ENCODE results near the gene SPARC.
A peak's percentile ranks its signal among the peaks of the same experiment; 100 is the strongest.

The SPARC gene

GRCh38 chr5:151677776-151678545 is 8.8 kb downstream of the SPARC start:
- peak; percentile 12 for DNase-seq

- no peak for DNase-seq
Measured at GRCh38 chr5:151676719-151677118, 10.0 kb downstream of the SPARC start.

GRCh38 chr5:151676314-151676712 is 10.4 kb downstream of the SPARC start:
- no peak for DNase-seq

GRCh38 chr5:151675611-151676313 is 11.0 kb downstream of the SPARC start:
- DNase-seq: peak; percentile 28

GRCh38 chr5:151674626-151675610 is 11.8 kb downstream of the SPARC start:
- no peak for DNase-seq

GRCh38 chr5:151673421-151673820 is 13.3 kb downstream of the SPARC start:
- no peak for DNase-seq

GRCh38 chr5:151672516-151672915 is 14.2 kb downstream of the SPARC start:
- peak; percentile 25 for DNase-seq

- DNase-seq: no peak
Measured at GRCh38 chr5:151671950-151672349, 14.8 kb downstream of the SPARC start.

GRCh38 chr5:151670953-151671636 is 15.6 kb downstream of the SPARC start:
- DNase-seq: no peak

- no peak for DNase-seq
Measured at GRCh38 chr5:151670083-151670686, 16.5 kb downstream of the SPARC start.

- no peak for DNase-seq
Measured at GRCh38 chr5:151667083-151667482, 19.6 kb downstream of the SPARC start.

GRCh38 chr5:151665613-151666012 is 21.1 kb downstream of the SPARC start:
- DNase-seq: no peak

GRCh38 chr5:151664694-151665585 is 21.8 kb downstream of the SPARC start:
- no peak for DNase-seq

GRCh38 chr5:151663617-151664293 is 23.0 kb downstream of the SPARC start:
- peak; percentile 89 for DNase-seq

- DNase-seq: no peak
Measured at GRCh38 chr5:151662805-151663204, 23.9 kb downstream of the SPARC start.

GRCh38 chr5:151661968-151662732 is 24.6 kb downstream of the SPARC start:
- DNase-seq: no peak

- DNase-seq: no peak
Measured at GRCh38 chr5:151660616-151661495, 25.9 kb downstream of the SPARC start.

GRCh38 chr5:151659001-151659754 is 27.5 kb downstream of the SPARC start:
- peak; percentile 74 for DNase-seq

All from MV-4-11 (cell line).